ENCODE measurements around the gene MED28. TPM values are rescaled to one million over a fixed set of nuclear protein-coding genes. Genes with fewer than 3 reads are reported as not detected.
A peak's percentile ranks its signal among the peaks of the same experiment; 100 is the strongest.

Gene MED28
- total RNA-seq, 2 donors from 2014 or later: 54.7 to 71.3 TPM

GRCh38 chr4:17681281-17682221, 67.1 kb downstream of the MED28 start:
- H3K27ac Mint-ChIP-seq: no peak overlapping the region
- ATAC-seq (peak in 1 of 2 donors; percentile 7), DNase-seq (ENCODE audit: low spot score in 2 of 2) (no peak)
- no peaks in the 10 kb centered on the region for H3K9me3 Mint-ChIP-seq
- H3K36me3 Mint-ChIP-seq: no peaks in the 10 kb centered on the region

GRCh38 chr4:17682222-17682566, 67.8 kb downstream of the MED28 start:
- Mint-ChIP-seq H3K27ac (no peak overlapping the region), H3K9me3 (no peaks in the 10 kb centered on the region), H3K36me3 (no peaks in the 10 kb centered on the region)
- no peak for DNase-seq (ENCODE audit: low spot score in 2 of 2)
- no peak for ATAC-seq

Other genes starting within 250 kb of the MED28 start
- 10 to 100 TPM; 14.8 to 32.2 TPM for gene QDPR, start 102.6 kb upstream of the MED28 start, total RNA-seq
- not detected for gene CLRN2, start 99.5 kb upstream of the MED28 start, total RNA-seq
- 100 to 1,000 TPM; 115 to 159 TPM for gene LAP3, start 37.4 kb upstream of the MED28 start, total RNA-seq
- not detected for gene FAM184B, start 167.0 kb downstream of the MED28 start, total RNA-seq
- gene DCAF16, start 196.1 kb downstream of the MED28 start, total RNA-seq: 10 to 100 TPM; 43.5 to 52.7 TPM
- gene NCAPG, start 196.3 kb downstream of the MED28 start, total RNA-seq: 10 to 100 TPM; 72.2 to 80.6 TPM